Caco-2 (cell line): ENCODE results near the gene RCN2. TPM values are rescaled to one million over a fixed set of nuclear protein-coding genes. Genes with fewer than 3 reads are reported as not detected.

ENCODE experiments used
- BruUV-seq: library from RNA; stranded (reverse); fragments of 400-500 nt; replicated peaks from 2 replicates; lab custom pipeline; 2021; lab: Mats Ljungman, UMichigan
- CTCF ChIA-PET: fragments of 300-600 bp; sonication (Branson Sonifier 250); formaldehyde crosslinking; loops from one replicate; lab custom pipeline; 2022; ENCODE audit warnings: antibody characterized with exemption; lab: Charles Lee
- POLR2A ChIA-PET: fragments of 300-600 bp; sonication (Branson Sonifier 250); formaldehyde crosslinking; loops from one replicate; lab custom pipeline; 2022; ENCODE audit warnings: antibody characterized with exemption; lab: Charles Lee
- DNase-seq, 2 experiments: peaks; one replicate each; pipeline versions ENCODE4 v3.0.0 to v3.0.0-alpha.2; 2020 to 2022
- H3K27me3 ChIP-seq: replicated peaks from 2 replicates; pipeline ENCODE4 v1.6.0; 2011; ENCODE audit warnings: low read length; ENCODE audit not compliant: control insufficient read depth, insufficient read depth
- H3K36me3 ChIP-seq: 2 replicates; pipeline ENCODE4 v1.5.1; 2011; ENCODE audit warnings: low read length; ENCODE audit not compliant: control insufficient read depth, insufficient read depth
- H3K4me1 ChIP-seq: fragments of 250-450 bp; sonication (Bioruptor Pico); 2 replicates; pipeline ENCODE4 v1.5.1; 2020; ENCODE audit warnings: mild to moderate bottlenecking
- H3K4me3 ChIP-seq: 2 replicates; pipeline ENCODE4 v1.5.1; 2011; ENCODE audit warnings: low read depth, mild to moderate bottlenecking, control low read depth, low read length
- H3K9me3 ChIP-seq: fragments of 250-450 bp; sonication (Bioruptor Pico); 2 replicates; pipeline ENCODE4 v1.5.1; 2020; ENCODE audit warnings: mild to moderate bottlenecking, moderate library complexity
- H3K27ac Mint-ChIP-seq: one replicate; pipeline ENCODE4 v1.8.0; 2022; ENCODE audit warnings: mixed read lengths; ENCODE audit not compliant: unreplicated experiment
- H3K27me3 Mint-ChIP-seq: one replicate; pipeline ENCODE4 v1.8.0; 2022; ENCODE audit warnings: mixed read lengths; ENCODE audit not compliant: insufficient read depth, unreplicated experiment
- H3K36me3 Mint-ChIP-seq: one replicate; pipeline ENCODE4 v1.8.0; 2022; ENCODE audit warnings: mild to moderate bottlenecking, mixed read lengths; ENCODE audit not compliant: insufficient read depth, unreplicated experiment
- H3K4me1 Mint-ChIP-seq: one replicate; pipeline ENCODE4 v1.8.0; 2022; ENCODE audit warnings: low read depth, mixed read lengths; ENCODE audit not compliant: unreplicated experiment
- H3K4me3 Mint-ChIP-seq: one replicate; pipeline ENCODE4 v1.8.0; 2022; ENCODE audit warnings: mild to moderate bottlenecking, moderate library complexity, mixed read lengths; ENCODE audit not compliant: unreplicated experiment
- H3K9me3 Mint-ChIP-seq: one replicate; pipeline ENCODE4 v1.8.0; 2022; ENCODE audit warnings: mixed read lengths; ENCODE audit not compliant: unreplicated experiment
- intact Hi-C: fragments of 100-400 bp; cut with micrococcal nuclease; formaldehyde crosslinking; loops from one replicate; pipeline ENCODE4 v1.10.0; 2022; ENCODE audit not compliant: unreplicated experiment
- total RNA-seq: library from RNA; stranded (reverse); gene quantifications from 2 replicates; pipeline ENCODE4 v1.2.3, GENCODE V29; 2022
- TF ChIP-seq, protein P1 (sequence below), 2 experiments: fragments of 200-600 bp in 1 of 2; IDR thresholded peaks; 1 replicate in 1 of 2; 2 replicates in 1 of 2; pipeline versions ENCODE4 v1.5.1 to v1.8.0; 2011 to 2022; ENCODE audit warnings: antibody characterized with exemption in 1 of 2, control low read depth in 1 of 2, inconsistent platforms in 1 of 2, low read depth in 1 of 2, low read length in 1 of 2, mild to moderate bottlenecking in 1 of 2, moderate library complexity in 1 of 2; ENCODE audit not compliant: insufficient read depth in 1 of 2, severe bottlenecking in 1 of 2, unreplicated experiment in 1 of 2

Gene RCN2
- total RNA-seq, 1 experiment from 2014 or later, result 73.7 TPM

DNA sequence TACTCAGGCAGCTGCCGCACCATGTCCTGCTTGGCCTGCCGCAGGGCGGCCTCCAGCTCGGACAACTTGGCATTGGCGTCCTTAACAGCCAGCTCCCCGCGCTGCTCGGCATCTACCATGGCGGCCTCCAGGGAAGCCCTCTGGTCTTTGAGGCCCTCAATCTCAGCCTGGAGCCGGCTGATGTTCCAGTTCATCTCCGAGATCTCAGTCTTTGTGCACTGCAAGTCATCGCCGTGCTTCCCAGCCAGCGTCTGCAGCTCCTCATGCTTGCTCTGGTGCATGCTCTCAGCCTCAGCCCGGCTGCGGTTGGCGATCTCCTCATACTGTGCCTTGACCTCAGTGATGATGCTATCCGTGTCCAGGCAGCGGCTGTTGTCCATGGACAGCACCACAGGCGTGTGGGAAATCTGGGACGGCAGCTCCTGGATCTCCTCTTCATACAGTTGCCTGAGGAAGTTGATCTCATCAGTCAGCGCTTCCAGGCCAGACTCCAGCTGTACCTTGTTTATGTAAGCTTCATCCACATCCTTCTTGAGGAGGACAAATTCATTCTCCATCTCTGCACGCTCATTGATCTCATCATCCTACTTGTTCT lies 47.9 kb downstream of the RCN2 start:
- H3K9me3 Mint-ChIP-seq, result no peaks in the 10 kb centered on the region
- no TSS peak for BruUV-seq
- peaks cover 3% of the 10 kb centered on the region for H3K27me3 Mint-ChIP-seq
- H3K9me3 ChIP-seq, result no peaks in the 10 kb centered on the region
- ChIA-PET CTCF (no interaction called here), POLR2A (no interaction called here)
- no peaks in the 10 kb centered on the region for H3K36me3 Mint-ChIP-seq
- intact Hi-C loops, result no loop called here
- H3K4me1 ChIP-seq, result no peaks in the 10 kb centered on the region
- TF ChIP-seq, protein P1, sequence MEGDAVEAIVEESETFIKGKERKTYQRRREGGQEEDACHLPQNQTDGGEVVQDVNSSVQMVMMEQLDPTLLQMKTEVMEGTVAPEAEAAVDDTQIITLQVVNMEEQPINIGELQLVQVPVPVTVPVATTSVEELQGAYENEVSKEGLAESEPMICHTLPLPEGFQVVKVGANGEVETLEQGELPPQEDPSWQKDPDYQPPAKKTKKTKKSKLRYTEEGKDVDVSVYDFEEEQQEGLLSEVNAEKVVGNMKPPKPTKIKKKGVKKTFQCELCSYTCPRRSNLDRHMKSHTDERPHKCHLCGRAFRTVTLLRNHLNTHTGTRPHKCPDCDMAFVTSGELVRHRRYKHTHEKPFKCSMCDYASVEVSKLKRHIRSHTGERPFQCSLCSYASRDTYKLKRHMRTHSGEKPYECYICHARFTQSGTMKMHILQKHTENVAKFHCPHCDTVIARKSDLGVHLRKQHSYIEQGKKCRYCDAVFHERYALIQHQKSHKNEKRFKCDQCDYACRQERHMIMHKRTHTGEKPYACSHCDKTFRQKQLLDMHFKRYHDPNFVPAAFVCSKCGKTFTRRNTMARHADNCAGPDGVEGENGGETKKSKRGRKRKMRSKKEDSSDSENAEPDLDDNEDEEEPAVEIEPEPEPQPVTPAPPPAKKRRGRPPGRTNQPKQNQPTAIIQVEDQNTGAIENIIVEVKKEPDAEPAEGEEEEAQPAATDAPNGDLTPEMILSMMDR (IDR thresholded peaks at IDR 0.05; ENCODE audit: insufficient read depth in 1 of 2, low read depth in 1 of 2, low read length in 1 of 2, severe bottlenecking in 1 of 2, unreplicated experiment in 1 of 2), result no peak
- H3K4me3 ChIP-seq, result no peak overlapping the region
- no peak overlapping the region for H3K27ac Mint-ChIP-seq
- H3K4me1 Mint-ChIP-seq, result no peaks in the 10 kb centered on the region
- no peaks in the 10 kb centered on the region for H3K27me3 ChIP-seq
- no peaks in the 10 kb centered on the region for H3K36me3 ChIP-seq
- DNase-seq, result no peak
- no peak overlapping the region for H3K4me3 Mint-ChIP-seq

DNA sequence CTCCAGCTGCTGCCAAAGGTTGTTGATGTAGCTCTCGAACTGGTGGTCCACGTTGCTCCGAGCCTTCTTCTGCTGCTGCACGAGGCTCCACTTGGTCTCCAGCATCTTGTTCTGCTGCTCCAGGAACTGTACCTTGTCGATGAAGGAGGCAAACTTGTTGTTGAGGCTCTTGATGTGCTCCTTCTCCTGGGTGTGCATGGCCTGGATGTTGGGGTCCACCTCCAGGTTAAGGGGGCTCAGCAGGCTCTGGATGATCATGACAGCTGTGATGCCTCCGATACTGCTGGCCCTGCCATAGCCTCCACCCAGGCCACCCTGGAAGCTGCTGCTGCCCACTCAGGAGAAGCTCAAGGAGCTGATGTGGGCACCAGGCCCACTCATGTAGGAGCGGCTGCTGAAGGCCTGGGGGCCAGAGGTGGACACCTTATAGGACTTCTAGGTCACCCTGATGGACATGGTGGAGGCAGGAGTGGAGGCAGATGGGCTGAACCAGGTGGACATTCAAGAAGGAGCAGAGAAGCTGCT lies 48.5 kb downstream of the RCN2 start:
- no peak overlapping the region for H3K27ac Mint-ChIP-seq
- no peaks in the 10 kb centered on the region for H3K9me3 Mint-ChIP-seq
- H3K4me3 ChIP-seq, result no peak overlapping the region
- H3K36me3 ChIP-seq, result no peaks in the 10 kb centered on the region
- no peak overlapping the region for H3K4me3 Mint-ChIP-seq
- intact Hi-C loops, result no loop called here
- H3K4me1 Mint-ChIP-seq, result no peaks in the 10 kb centered on the region
- BruUV-seq, result no TSS peak
- TF ChIP-seq, protein P1 (IDR thresholded peaks at IDR 0.05; ENCODE audit: insufficient read depth in 1 of 2, low read depth in 1 of 2, low read length in 1 of 2, severe bottlenecking in 1 of 2, unreplicated experiment in 1 of 2), result no peak
- ChIA-PET CTCF (no interaction called here), POLR2A (no interaction called here)
- peaks cover 3% of the 10 kb centered on the region for H3K27me3 Mint-ChIP-seq
- no peaks in the 10 kb centered on the region for H3K4me1 ChIP-seq
- no peaks in the 10 kb centered on the region for H3K9me3 ChIP-seq
- H3K27me3 ChIP-seq, result no peaks in the 10 kb centered on the region
- DNase-seq, result no peak
- H3K36me3 Mint-ChIP-seq, result no peaks in the 10 kb centered on the region

DNA sequence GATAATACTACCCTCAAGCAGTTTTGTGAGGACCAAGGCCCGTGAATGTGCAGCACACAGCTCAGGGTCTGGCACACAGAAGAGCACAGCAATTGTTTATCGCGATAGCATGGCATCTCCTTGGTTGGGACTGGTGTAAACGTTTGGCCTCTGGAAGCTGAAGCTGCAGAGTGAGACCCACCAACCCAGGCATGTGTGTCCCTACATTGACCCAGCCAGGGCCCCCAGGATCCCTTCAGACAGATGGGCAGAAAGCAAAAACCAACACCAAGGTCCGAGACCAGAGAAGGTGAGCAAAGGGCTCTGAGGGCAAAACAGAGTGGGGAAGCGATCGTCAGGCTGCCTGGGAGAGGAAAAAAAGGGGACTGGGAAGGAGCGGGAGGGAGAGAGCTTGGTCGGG lies 50.8 kb downstream of the RCN2 start:
- Histone ChIP-seq H3K27me3 (no peaks in the 10 kb centered on the region), H3K9me3 (no peaks in the 10 kb centered on the region), H3K36me3 (no peaks in the 10 kb centered on the region), H3K4me3 (no peak overlapping the region), H3K4me1 (no peaks in the 10 kb centered on the region)
- ChIA-PET CTCF (no interaction called here), POLR2A (interaction anchor here (0.6 kb wide), 1 partner anchor 29 kb away, joined by 4 read pairs; no protein-coding TSS in a partner anchor)
- peaks cover 3% of the 10 kb centered on the region for H3K27me3 Mint-ChIP-seq
- H3K36me3 Mint-ChIP-seq, result no peaks in the 10 kb centered on the region
- H3K4me1 Mint-ChIP-seq, result no peaks in the 10 kb centered on the region
- H3K4me3 Mint-ChIP-seq, result no peak overlapping the region
- no peaks in the 10 kb centered on the region for H3K9me3 Mint-ChIP-seq
- intact Hi-C loops, result no loop called here
- H3K27ac Mint-ChIP-seq, result no peak overlapping the region
- no peak for DNase-seq
- TF ChIP-seq, protein P1 (IDR thresholded peaks at IDR 0.05; ENCODE audit: insufficient read depth in 1 of 2, low read depth in 1 of 2, low read length in 1 of 2, severe bottlenecking in 1 of 2, unreplicated experiment in 1 of 2), result no peak
- no TSS peak for BruUV-seq
